Measurements from ENCODE around the gene SYT17.

The SYT17 gene

GRCh38 chr16:19252904-19253303 is 84.9 kb downstream of the SYT17 start:
- no peak overlapping the region for H3K9ac ChIP-seq (ENCODE audit: low read depth, low read length)
- H2AFZ ChIP-seq (ENCODE audit: low read depth, low read length) = no peak overlapping the region
- H3K4me2 ChIP-seq (ENCODE audit: insufficient read depth, low read length) = no peak overlapping the region
- H3K36me3 ChIP-seq (ENCODE audit: insufficient read depth, low read length) = no peaks in the 10 kb centered on the region
- TF ChIP-seq CTCF (IDR thresholded peaks at IDR 0.05; ENCODE audit: borderline replicate concordance, extremely low read depth, low read length, poor library complexity, severe bottlenecking) = no peak
- no peak for TF ChIP-seq EZH2 (IDR thresholded peaks at IDR 0.05; ENCODE audit: borderline replicate concordance, low read depth, low read length, severe bottlenecking)
- DNase-seq (no peak), ATAC-seq (ENCODE audit: insufficient read depth, low read depth) (no peak)
- no peaks in the 10 kb centered on the region for H3K4me1 ChIP-seq (ENCODE audit: insufficient read depth, low read length)
- no peaks in the 10 kb centered on the region for H3K79me2 ChIP-seq (ENCODE audit: insufficient read depth, low read length)
- no peak overlapping the region for H3K4me3 ChIP-seq (ENCODE audit: low read depth in 1 of 2, low read length in 2 of 2)
- H3K27me3 ChIP-seq (ENCODE audit: insufficient read depth, low read length, poor library complexity) = no peaks in the 10 kb centered on the region
- H4K20me1 ChIP-seq (ENCODE audit: insufficient read depth, low read length) = no peaks in the 10 kb centered on the region
- no peaks in the 10 kb centered on the region for H3K9me3 ChIP-seq (ENCODE audit: insufficient read depth, low read length, severe bottlenecking)
- no peak overlapping the region for H3K27ac ChIP-seq (ENCODE audit: low read length)

- no peak for TF ChIP-seq CTCF (IDR thresholded peaks at IDR 0.05; ENCODE audit: borderline replicate concordance, extremely low read depth, low read length, poor library complexity, severe bottlenecking)
- no peak for TF ChIP-seq EZH2 (IDR thresholded peaks at IDR 0.05; ENCODE audit: borderline replicate concordance, low read depth, low read length, severe bottlenecking)
Measured at GRCh38 chr16:19254611-19255010, 86.6 kb downstream of the SYT17 start.

GRCh38 chr16:19264123-19264673 is 96.2 kb downstream of the SYT17 start:
- Histone ChIP-seq H3K36me3 (ENCODE audit: insufficient read depth, low read length) (no peaks in the 10 kb centered on the region), H3K9me3 (ENCODE audit: insufficient read depth, low read length, severe bottlenecking) (no peaks in the 10 kb centered on the region), H3K9ac (ENCODE audit: low read depth, low read length) (no peak overlapping the region), H3K27me3 (ENCODE audit: insufficient read depth, low read length, poor library complexity) (no peaks in the 10 kb centered on the region), H3K4me1 (ENCODE audit: insufficient read depth, low read length) (no peaks in the 10 kb centered on the region), H3K4me3 (ENCODE audit: low read depth in 1 of 2, low read length in 2 of 2) (no peak overlapping the region), H4K20me1 (ENCODE audit: insufficient read depth, low read length) (no peaks in the 10 kb centered on the region), H3K27ac (ENCODE audit: low read length) (no peak overlapping the region), H3K4me2 (ENCODE audit: insufficient read depth, low read length) (no peak overlapping the region), H3K79me2 (ENCODE audit: insufficient read depth, low read length) (no peaks in the 10 kb centered on the region), H2AFZ (ENCODE audit: low read depth, low read length) (no peak overlapping the region)
- no peak for DNase-seq
- TF ChIP-seq CTCF (IDR thresholded peaks at IDR 0.05; ENCODE audit: borderline replicate concordance, extremely low read depth, low read length, poor library complexity, severe bottlenecking) = no peak
- no peak for TF ChIP-seq EZH2 (IDR thresholded peaks at IDR 0.05; ENCODE audit: borderline replicate concordance, low read depth, low read length, severe bottlenecking)
- no peak for ATAC-seq (ENCODE audit: insufficient read depth, low read depth)

More at GRCh38 chr16:19254611-19255010, 86.6 kb downstream of the SYT17 start:
- Histone ChIP-seq H3K9ac (ENCODE audit: low read depth, low read length) (no peak overlapping the region), H3K9me3 (ENCODE audit: insufficient read depth, low read length, severe bottlenecking) (no peaks in the 10 kb centered on the region), H3K36me3 (ENCODE audit: insufficient read depth, low read length) (no peaks in the 10 kb centered on the region), H3K4me2 (ENCODE audit: insufficient read depth, low read length) (no peak overlapping the region), H3K4me1 (ENCODE audit: insufficient read depth, low read length) (no peaks in the 10 kb centered on the region), H3K27me3 (ENCODE audit: insufficient read depth, low read length, poor library complexity) (no peaks in the 10 kb centered on the region), H2AFZ (ENCODE audit: low read depth, low read length) (no peak overlapping the region), H4K20me1 (ENCODE audit: insufficient read depth, low read length) (no peaks in the 10 kb centered on the region), H3K4me3 (ENCODE audit: low read depth in 1 of 2, low read length in 2 of 2) (no peak overlapping the region), H3K27ac (ENCODE audit: low read length) (no peak overlapping the region), H3K79me2 (ENCODE audit: insufficient read depth, low read length) (no peaks in the 10 kb centered on the region)
- ATAC-seq (ENCODE audit: insufficient read depth, low read depth) (no peak), DNase-seq (no peak)

All from DND-41 (cell line).